ENCODE data around the gene NOX5. TPM values are rescaled to one million over a fixed set of nuclear protein-coding genes. Genes with fewer than 3 reads are reported as not detected.

Gene NOX5
- total RNA-seq, 5 donors from 2014 or later (not counting 1 experiment from before 2014, with no cell fraction given), result 0.10 TPM; not detected in 4

DNA sequence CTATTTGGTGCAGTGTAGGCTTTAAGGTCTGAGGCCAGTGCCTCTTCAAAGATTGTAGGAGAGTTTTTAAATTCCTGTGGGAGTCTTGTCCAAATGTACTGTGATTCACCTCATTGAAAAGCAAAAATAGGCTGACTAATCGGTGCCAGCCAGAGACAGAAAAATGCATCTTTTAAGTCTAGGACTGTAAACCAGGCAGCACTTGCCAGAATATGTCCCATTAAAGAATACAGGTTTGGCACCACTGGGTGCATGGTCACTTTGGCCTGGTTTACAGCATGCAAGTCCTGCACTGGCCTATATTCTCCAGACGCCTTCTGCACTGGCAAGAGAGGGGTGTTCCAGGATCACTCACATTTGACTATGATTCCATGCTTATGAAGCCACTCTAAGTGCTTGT is 20.3 kb upstream of the NOX5 start:
- POLR2A ChIA-PET, result no interaction called here
- Mint-ChIP-seq H3K4me3 (no peak overlapping the region), H3K4me1 (no peaks in the 10 kb centered on the region), H3K9me3 (no peaks in the 10 kb centered on the region), H3K36me3 (no peaks in the 10 kb centered on the region), H3K27me3 (peaks cover 0 to 8% of the 10 kb centered on the region in 2 donors), H3K27ac (no peak overlapping the region)
- no peaks in the 10 kb centered on the region for H3K4me1 ChIP-seq (ENCODE audit: control insufficient read depth in 1 of 2, extremely low read depth in 1 of 2, insufficient read depth in 2 of 2, low read length in 2 of 2)
- ATAC-seq (replicated peaks in 1 of 4) (no peak), DNase-seq (no peak)
- peaks cover 0 to 12% of the 10 kb centered on the region in 2 experiments for H3K27me3 ChIP-seq (replicated peaks in 1 of 2; ENCODE audit: control insufficient read depth in 2 of 2, extremely low read depth in 1 of 2, insufficient read depth in 2 of 2, low read length in 1 of 2)
- WGBS (ENCODE audit: insufficient coverage), result 80% methylated on average over 2 of the region's 2 CpGs
- H3K9me3 ChIP-seq, result no peaks in the 10 kb centered on the region
- H3K36me3 ChIP-seq (ENCODE audit: control insufficient read depth in 2 of 2, extremely low read depth in 1 of 2, insufficient read depth in 1 of 2, low read length in 1 of 2), result no peaks in the 10 kb centered on the region
- CTCF ChIA-PET, result no interaction called here
- no peak overlapping the region for H3K27ac ChIP-seq (ENCODE audit: low read length)
- H3K4me3 ChIP-seq (ENCODE audit: control insufficient read depth in 1 of 2, extremely low read depth in 1 of 2, low read length in 1 of 2), result no peak overlapping the region

DNA sequence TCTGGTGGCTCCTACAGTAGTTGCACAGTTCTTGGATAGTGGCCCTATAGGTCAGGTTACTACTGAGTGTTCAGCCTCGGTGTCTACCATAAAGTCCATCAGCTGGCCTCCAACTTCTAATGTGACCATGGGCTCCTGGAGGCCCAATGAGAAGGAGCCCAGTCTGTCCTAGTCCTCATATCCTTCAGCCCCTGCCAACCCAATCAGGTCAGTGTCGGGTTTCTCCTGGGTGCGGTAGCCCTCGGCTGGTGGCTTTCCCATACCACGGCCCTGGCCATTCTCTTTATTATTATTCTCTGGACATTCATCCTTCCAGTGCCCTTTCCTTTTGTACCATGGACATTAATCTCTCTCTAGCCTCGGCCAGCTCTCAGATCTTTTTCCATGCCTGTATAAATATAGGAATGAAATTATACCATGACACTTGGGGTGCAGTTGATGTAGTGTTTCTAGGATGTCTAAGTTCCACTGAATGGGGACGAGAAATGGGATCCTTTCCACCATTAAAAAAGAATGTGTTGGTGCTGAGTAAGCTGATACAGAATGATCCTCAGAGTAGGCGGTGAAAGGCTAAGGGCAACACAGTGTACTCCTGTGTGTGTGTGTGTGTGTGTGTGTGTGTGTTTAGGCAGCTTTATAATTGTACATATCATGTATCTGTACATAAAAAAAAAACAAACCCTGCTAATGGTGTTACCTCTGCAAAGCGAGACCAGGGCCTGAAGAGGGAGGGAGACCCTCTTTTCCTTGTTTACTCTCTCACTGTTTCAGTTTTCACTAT is 19.3 kb upstream of the NOX5 start:
- ATAC-seq (replicated peaks in 1 of 4), result no peak
- POLR2A ChIA-PET, result no interaction called here
- no peaks in the 10 kb centered on the region for H3K4me1 Mint-ChIP-seq

DNA sequence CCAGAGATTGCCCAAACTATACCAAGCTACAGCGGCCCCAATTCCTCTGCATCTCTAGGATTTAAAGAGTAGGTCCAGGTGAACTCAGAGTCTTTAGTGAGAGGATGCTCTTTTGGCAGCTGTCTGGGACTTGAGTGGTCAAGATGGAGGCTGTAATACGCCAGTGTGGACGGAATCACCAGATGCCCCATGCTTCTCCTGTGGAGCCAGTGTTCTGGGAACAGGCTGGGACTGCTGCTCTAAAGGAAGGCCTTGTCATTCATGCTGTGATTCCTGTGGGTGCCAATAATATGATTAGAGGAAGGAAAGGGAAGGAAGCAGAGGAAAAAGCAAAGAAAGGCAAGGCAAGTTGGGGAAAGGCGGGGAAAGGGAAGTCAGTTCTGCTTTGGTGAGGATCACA is 17.4 kb upstream of the NOX5 start:
- Histone ChIP-seq H3K27me3 (replicated peaks in 1 of 2; ENCODE audit: control insufficient read depth in 2 of 2, extremely low read depth in 1 of 2, insufficient read depth in 2 of 2, low read length in 1 of 2) (peaks cover 0 to 11% of the 10 kb centered on the region in 2 experiments), H3K9me3 (no peaks in the 10 kb centered on the region), H3K27ac (ENCODE audit: low read length) (no peak overlapping the region), H3K36me3 (ENCODE audit: control insufficient read depth in 2 of 2, extremely low read depth in 1 of 2, insufficient read depth in 1 of 2, low read length in 1 of 2) (no peaks in the 10 kb centered on the region), H3K4me3 (ENCODE audit: control insufficient read depth in 1 of 2, extremely low read depth in 1 of 2, low read length in 1 of 2) (no peak overlapping the region), H3K4me1 (ENCODE audit: control insufficient read depth in 1 of 2, extremely low read depth in 1 of 2, insufficient read depth in 2 of 2, low read length in 2 of 2) (no peaks in the 10 kb centered on the region)
- H3K27me3 Mint-ChIP-seq, result peaks cover 0 to 17% of the 10 kb centered on the region in 2 donors
- POLR2A ChIA-PET, result no interaction called here
- 93% methylated on average over 3 of the region's 4 CpGs for WGBS (ENCODE audit: insufficient coverage)
- DNase-seq (no peak), ATAC-seq (replicated peaks in 1 of 4) (no peak)
- H3K4me1 Mint-ChIP-seq, result no peaks in the 10 kb centered on the region
- H3K27ac Mint-ChIP-seq, result no peak overlapping the region
- no peaks in the 10 kb centered on the region for H3K36me3 Mint-ChIP-seq
- CTCF ChIA-PET, result interaction anchor here in 1 of 2 donors (0.6 kb wide), 1 partner anchor 45 kb away, joined by 3 read pairs; no protein-coding TSS in a partner anchor
- no peak overlapping the region for H3K4me3 Mint-ChIP-seq
- no peaks in the 10 kb centered on the region for H3K9me3 Mint-ChIP-seq

More for the DNA sequence above, 19.3 kb upstream of the NOX5 start:
- Mint-ChIP-seq H3K27me3 (peaks cover 0 to 12% of the 10 kb centered on the region in 2 donors), H3K4me3 (no peak overlapping the region), H3K9me3 (no peaks in the 10 kb centered on the region), H3K36me3 (no peaks in the 10 kb centered on the region), H3K27ac (no peak overlapping the region)
- CTCF ChIA-PET, result no interaction called here
- Histone ChIP-seq H3K4me1 (ENCODE audit: control insufficient read depth in 1 of 2, extremely low read depth in 1 of 2, insufficient read depth in 2 of 2, low read length in 2 of 2) (no peaks in the 10 kb centered on the region), H3K9me3 (no peaks in the 10 kb centered on the region), H3K4me3 (ENCODE audit: control insufficient read depth in 1 of 2, extremely low read depth in 1 of 2, low read length in 1 of 2) (no peak overlapping the region), H3K36me3 (ENCODE audit: control insufficient read depth in 2 of 2, extremely low read depth in 1 of 2, insufficient read depth in 1 of 2, low read length in 1 of 2) (no peaks in the 10 kb centered on the region), H3K27ac (ENCODE audit: low read length) (no peak overlapping the region), H3K27me3 (replicated peaks in 1 of 2; ENCODE audit: control insufficient read depth in 2 of 2, extremely low read depth in 1 of 2, insufficient read depth in 2 of 2, low read length in 1 of 2) (peaks cover 0 to 5% of the 10 kb centered on the region in 2 experiments)
- no peak for DNase-seq
- 93% methylated on average over 5 of the region's 9 CpGs for WGBS (ENCODE audit: insufficient coverage)

DNA sequence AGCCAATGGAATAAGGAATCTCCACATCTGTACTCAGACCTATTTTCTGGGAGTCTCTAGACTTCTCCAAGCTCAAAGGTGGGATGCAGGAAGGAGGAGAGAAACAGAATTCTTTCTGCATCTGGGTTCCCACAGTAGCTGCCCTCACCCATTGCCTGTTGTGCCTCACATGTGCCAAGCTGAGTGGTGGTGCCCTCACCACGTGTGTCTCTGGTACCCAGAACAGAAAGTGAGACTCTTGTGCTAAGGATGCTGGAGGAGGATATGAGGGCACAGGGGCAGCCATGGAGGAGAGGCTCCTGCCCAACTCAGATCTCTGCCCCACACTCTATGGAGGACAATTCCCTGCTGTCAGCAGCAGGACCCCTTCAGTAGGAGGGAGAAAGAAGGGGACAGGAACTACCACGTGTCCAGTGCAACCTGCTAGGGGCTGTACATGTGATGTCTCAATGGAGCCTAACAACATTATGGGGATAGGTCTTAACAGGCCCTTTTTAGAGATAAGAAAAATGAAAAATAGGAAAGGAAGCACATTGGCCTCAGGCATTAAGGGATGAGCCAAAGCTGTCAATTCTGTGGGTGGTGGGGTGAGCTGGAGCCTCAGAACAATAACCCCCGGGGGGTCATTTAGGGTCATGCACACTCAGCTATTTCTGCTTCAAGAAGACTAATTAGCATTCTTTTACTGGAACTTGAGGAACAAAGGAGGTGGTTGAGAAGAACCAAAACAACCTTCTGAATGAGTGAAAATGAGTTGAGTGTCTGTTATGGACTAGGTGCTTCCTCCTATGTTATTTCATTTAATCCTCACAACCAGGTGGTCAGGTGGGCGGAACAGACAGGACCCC is 16.3 kb upstream of the NOX5 start:
- peaks cover 0 to 3% (median 0%) of the 10 kb centered on the region in 3 donors for H3K9me3 Mint-ChIP-seq
- H3K4me3 Mint-ChIP-seq, result no peak overlapping the region
- no peaks in the 10 kb centered on the region for H3K4me1 Mint-ChIP-seq

DNA sequence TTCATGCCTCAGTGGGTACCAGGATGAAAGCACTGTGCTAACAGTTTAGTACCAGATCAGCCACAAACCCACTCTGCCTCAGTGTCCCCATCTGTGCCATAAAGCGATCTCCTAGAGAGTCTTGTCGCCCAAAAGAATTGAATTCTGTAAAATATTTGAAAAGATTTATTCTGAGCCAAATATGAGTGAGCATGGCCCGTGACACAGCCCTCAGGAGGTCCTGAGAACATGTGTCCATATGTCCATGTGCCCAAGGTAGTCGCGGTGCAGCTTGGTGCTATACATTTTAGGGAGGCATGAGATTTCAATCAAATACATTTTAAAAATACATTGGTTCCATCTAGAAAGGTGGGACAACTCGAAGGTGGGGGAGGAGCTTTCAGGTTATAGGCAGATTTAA is 15.4 kb upstream of the NOX5 start:
- H3K27me3 Mint-ChIP-seq, result peaks cover 5 to 18% of the 10 kb centered on the region in 2 donors
- no peak overlapping the region for H3K27ac Mint-ChIP-seq
- H3K4me1 ChIP-seq (ENCODE audit: control insufficient read depth in 1 of 2, extremely low read depth in 1 of 2, insufficient read depth in 2 of 2, low read length in 2 of 2), result no peaks in the 10 kb centered on the region
- no peaks in the 10 kb centered on the region for H3K36me3 ChIP-seq (ENCODE audit: control insufficient read depth in 2 of 2, extremely low read depth in 1 of 2, insufficient read depth in 1 of 2, low read length in 1 of 2)
- WGBS (ENCODE audit: insufficient coverage), result 100% methylated on average over 1 of the region's 6 CpGs
- H3K4me3 Mint-ChIP-seq, result no peak overlapping the region
- no peaks in the 10 kb centered on the region for H3K4me1 Mint-ChIP-seq
- POLR2A ChIA-PET, result no interaction called here
- ATAC-seq (replicated peaks in 1 of 4), result no peak
- H3K9me3 Mint-ChIP-seq, result peaks cover 0 to 6% (median 4%) of the 10 kb centered on the region in 3 donors
- H3K27me3 ChIP-seq (replicated peaks in 1 of 2; ENCODE audit: control insufficient read depth in 2 of 2, extremely low read depth in 1 of 2, insufficient read depth in 2 of 2, low read length in 1 of 2), result peaks cover 0 to 11% of the 10 kb centered on the region in 2 experiments
- H3K27ac ChIP-seq (ENCODE audit: low read length), result no peak overlapping the region
- no peak for DNase-seq
- no peaks in the 10 kb centered on the region for H3K9me3 ChIP-seq
- CTCF ChIA-PET, result no interaction called here
- H3K36me3 Mint-ChIP-seq, result no peaks in the 10 kb centered on the region
- no peak overlapping the region for H3K4me3 ChIP-seq (ENCODE audit: control insufficient read depth in 1 of 2, extremely low read depth in 1 of 2, low read length in 1 of 2)

More for the DNA sequence above, 16.3 kb upstream of the NOX5 start:
- Histone ChIP-seq H3K4me3 (ENCODE audit: control insufficient read depth in 1 of 2, extremely low read depth in 1 of 2, low read length in 1 of 2) (no peak overlapping the region), H3K27me3 (replicated peaks in 1 of 2; ENCODE audit: control insufficient read depth in 2 of 2, extremely low read depth in 1 of 2, insufficient read depth in 2 of 2, low read length in 1 of 2) (peaks cover 0 to 11% of the 10 kb centered on the region in 2 experiments), H3K27ac (ENCODE audit: low read length) (no peak overlapping the region), H3K4me1 (ENCODE audit: control insufficient read depth in 1 of 2, extremely low read depth in 1 of 2, insufficient read depth in 2 of 2, low read length in 2 of 2) (no peaks in the 10 kb centered on the region), H3K36me3 (ENCODE audit: control insufficient read depth in 2 of 2, extremely low read depth in 1 of 2, insufficient read depth in 1 of 2, low read length in 1 of 2) (no peaks in the 10 kb centered on the region), H3K9me3 (no peaks in the 10 kb centered on the region)
- H3K36me3 Mint-ChIP-seq, result no peaks in the 10 kb centered on the region
- ChIA-PET CTCF (interaction anchor here in 1 of 2 donors (0.5 to 0.6 kb wide), 2 partner anchors 14 to 348 kb away, joined by 4 read pairs; no protein-coding TSS in a partner anchor), POLR2A (no interaction called here)
- no peak for ATAC-seq (replicated peaks in 1 of 4)
- H3K27ac Mint-ChIP-seq, result no peak overlapping the region
- peaks cover 0 to 17% of the 10 kb centered on the region in 2 donors for H3K27me3 Mint-ChIP-seq
- WGBS (ENCODE audit: insufficient coverage), result 87% methylated on average over 2 of the region's 4 CpGs
- DNase-seq, result no peak

DNA sequence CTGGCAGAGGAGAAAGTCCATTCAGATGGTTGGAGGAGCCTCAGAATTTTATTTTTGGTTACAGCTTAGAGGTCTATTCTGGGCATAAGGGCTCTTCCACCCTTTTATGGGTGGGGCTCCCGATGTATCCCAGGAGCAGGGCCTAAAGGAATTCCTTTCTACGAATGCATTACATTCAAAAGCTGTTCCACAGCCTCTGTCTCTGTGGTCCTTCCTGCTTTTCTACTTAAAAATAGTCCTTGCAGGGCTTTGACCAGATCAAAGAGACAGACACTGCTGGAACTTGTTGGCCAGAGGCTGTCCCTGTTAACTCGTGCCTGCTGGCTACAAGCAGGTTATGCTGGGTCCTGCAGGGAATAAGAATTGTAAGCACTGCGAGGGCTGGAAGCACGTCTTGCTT is 14.4 kb upstream of the NOX5 start:
- DNase-seq, result no peak
- H3K27me3 Mint-ChIP-seq, result peaks cover 12 to 20% of the 10 kb centered on the region in 2 donors
- ChIA-PET CTCF (no interaction called here), POLR2A (no interaction called here)
- no peaks in the 10 kb centered on the region for H3K4me1 Mint-ChIP-seq
- H3K9me3 Mint-ChIP-seq, result peaks cover 0 to 11% (median 9%) of the 10 kb centered on the region in 3 donors
- no peak for ATAC-seq (replicated peaks in 1 of 4)
- no peaks in the 10 kb centered on the region for H3K9me3 ChIP-seq
- peaks cover 0 to 11% of the 10 kb centered on the region in 2 experiments for H3K27me3 ChIP-seq (replicated peaks in 1 of 2; ENCODE audit: control insufficient read depth in 2 of 2, extremely low read depth in 1 of 2, insufficient read depth in 2 of 2, low read length in 1 of 2)
- no peak overlapping the region for H3K4me3 ChIP-seq (ENCODE audit: control insufficient read depth in 1 of 2, extremely low read depth in 1 of 2, low read length in 1 of 2)
- H3K27ac Mint-ChIP-seq, result no peak overlapping the region
- no peak overlapping the region for H3K4me3 Mint-ChIP-seq
- H3K27ac ChIP-seq (ENCODE audit: low read length), result no peak overlapping the region
- no peaks in the 10 kb centered on the region for H3K36me3 ChIP-seq (ENCODE audit: control insufficient read depth in 2 of 2, extremely low read depth in 1 of 2, insufficient read depth in 1 of 2, low read length in 1 of 2)
- H3K4me1 ChIP-seq (ENCODE audit: control insufficient read depth in 1 of 2, extremely low read depth in 1 of 2, insufficient read depth in 2 of 2, low read length in 2 of 2), result no peaks in the 10 kb centered on the region
- H3K36me3 Mint-ChIP-seq, result no peaks in the 10 kb centered on the region
- WGBS (ENCODE audit: insufficient coverage), result 75% methylated on average over 3 of the region's 5 CpGs

All from T-cell (primary cell).